Measurements from ENCODE around the gene EIF2A. TPM values are rescaled to one million over a fixed set of nuclear protein-coding genes. Genes with fewer than 3 reads are reported as not detected.

EIF2A gene
- total RNA-seq, 1 donor from 2014 or later: 80.9 TPM

- no peak for DNase-seq (ENCODE audit: low read depth)
- TF ChIP-seq CTCF (conservative IDR thresholded peaks at IDR 0.05; ENCODE audit: low read depth, low read length): no peak
- H3K4me3 ChIP-seq (ENCODE audit: low read depth, low read length): peak overlapping the region; percentile 76
Observed at GRCh38 chr3:150547045-150547741, 606 bp downstream of the EIF2A start.

DNA sequence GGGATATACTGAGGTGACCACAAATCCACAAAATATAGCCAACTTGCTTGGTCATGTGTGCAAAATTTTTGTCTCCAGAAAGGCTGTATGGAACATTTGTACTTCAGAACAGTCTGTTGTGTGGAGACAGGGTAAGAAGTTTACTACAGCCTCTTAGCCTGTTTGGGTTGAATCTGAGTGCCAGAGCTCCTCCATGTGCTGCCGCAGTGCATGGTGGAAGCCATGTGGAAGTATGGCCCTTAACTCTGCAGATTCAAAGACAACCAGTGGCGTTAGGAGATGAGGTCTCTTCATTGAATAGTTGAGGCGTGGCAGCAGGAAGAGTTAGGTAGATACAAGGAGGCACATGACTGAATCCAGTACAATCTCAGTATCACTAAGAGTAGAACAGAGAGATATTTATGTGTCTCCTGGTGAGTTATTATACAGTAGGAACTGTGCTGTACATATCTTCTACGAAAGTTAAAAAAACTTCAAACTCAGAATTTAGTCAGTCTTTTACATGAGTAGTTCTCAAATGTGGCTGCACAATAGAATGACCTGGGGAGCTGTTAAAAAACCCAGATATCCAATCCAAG is 9.4 kb downstream of the EIF2A start:
- no peak for DNase-seq (ENCODE audit: low read depth)
- no peak overlapping the region for H3K4me3 ChIP-seq (ENCODE audit: low read depth, low read length)
- TF ChIP-seq CTCF (conservative IDR thresholded peaks at IDR 0.05; ENCODE audit: low read depth, low read length): no peak

GRCh38 chr3:150556792-150557191 is 10.2 kb downstream of the EIF2A start:
- no peak for DNase-seq (ENCODE audit: low read depth)
- no peak for TF ChIP-seq CTCF (conservative IDR thresholded peaks at IDR 0.05; ENCODE audit: low read depth, low read length)
- no peak overlapping the region for H3K4me3 ChIP-seq (ENCODE audit: low read depth, low read length)

GRCh38 chr3:150557725-150558124 is 11.1 kb downstream of the EIF2A start:
- no peak for TF ChIP-seq CTCF (conservative IDR thresholded peaks at IDR 0.05; ENCODE audit: low read depth, low read length)
- no peak for DNase-seq (ENCODE audit: low read depth)
- H3K4me3 ChIP-seq (ENCODE audit: low read depth, low read length): no peak overlapping the region

DNA sequence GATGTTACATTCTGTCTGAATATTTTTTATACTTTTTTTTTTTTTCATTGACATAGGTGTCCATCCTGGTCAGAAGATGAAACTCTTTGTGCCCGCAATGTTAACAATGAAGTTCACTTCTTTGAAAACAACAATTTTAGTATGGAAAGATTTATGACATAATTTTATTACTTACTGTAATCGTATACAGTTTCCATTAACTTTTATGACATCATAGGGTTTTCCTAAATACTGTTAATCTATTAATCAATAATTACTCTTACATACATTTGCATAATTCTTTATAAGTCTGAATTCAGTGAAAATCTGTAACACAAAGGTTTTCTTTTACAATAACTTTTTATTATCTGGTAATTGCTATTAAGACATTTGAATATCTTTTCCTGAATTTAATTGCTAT is 17.7 kb downstream of the EIF2A start:
- TF ChIP-seq CTCF (conservative IDR thresholded peaks at IDR 0.05; ENCODE audit: low read depth, low read length): no peak

GRCh38 chr3:150567328-150567727 is 20.7 kb downstream of the EIF2A start:
- no peak for TF ChIP-seq CTCF (conservative IDR thresholded peaks at IDR 0.05; ENCODE audit: low read depth, low read length)
- no peak overlapping the region for H3K4me3 ChIP-seq (ENCODE audit: low read depth, low read length)
- DNase-seq (ENCODE audit: low read depth): no peak

More for the DNA sequence above, 17.7 kb downstream of the EIF2A start:
- no peak for DNase-seq (ENCODE audit: low read depth)
- H3K4me3 ChIP-seq (ENCODE audit: low read depth, low read length): no peak overlapping the region

DNA sequence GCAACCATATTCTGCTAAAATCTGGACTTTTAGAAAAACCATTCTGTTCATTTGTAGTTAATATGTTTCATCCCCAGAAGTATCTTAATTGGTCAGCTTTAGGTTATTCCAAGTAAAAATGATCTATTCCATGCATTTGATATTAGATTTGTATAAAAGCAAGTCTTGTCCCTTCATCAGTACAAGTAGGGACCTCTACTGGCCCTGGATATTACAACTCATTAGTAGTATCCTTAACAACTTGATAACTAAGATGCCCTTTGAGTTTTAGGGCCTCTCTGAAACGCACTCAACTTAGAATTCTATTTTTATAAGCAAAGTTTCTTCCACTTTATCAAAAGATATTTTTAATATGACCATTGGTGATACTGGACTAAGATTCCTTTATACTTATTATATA is 31.3 kb downstream of the EIF2A start:
- H3K4me3 ChIP-seq (ENCODE audit: low read depth, low read length): no peak overlapping the region
- DNase-seq (ENCODE audit: low read depth): no peak
- peak; percentile 20 for TF ChIP-seq CTCF (conservative IDR thresholded peaks at IDR 0.05; ENCODE audit: low read depth, low read length)

All from epithelial cell of proximal tubule (primary cell).